Thyroid gland (tissue), 4 donors: Measurements from ENCODE around the gene C9orf40. TPM values are rescaled to one million over a fixed set of nuclear protein-coding genes. Genes with fewer than 3 reads are reported as not detected.

Experiments
- DNase-seq, 2 donors: peaks; one replicate each; pipeline ENCODE4 v3.0.0-alpha.2; 2019
- H3K27ac ChIP-seq, 3 donors: fragments of 200-600 bp; sonication (generic); 1 replicate in 2 of 3; 2 replicates in 1 of 3; pipeline ENCODE4 v1.5.1; 2016 to 2019; ENCODE audit warnings: mild to moderate bottlenecking in 1 of 3, moderate library complexity in 1 of 3
- H3K27me3 ChIP-seq: fragments of 200-600 bp; sonication (generic); one replicate; pipeline ENCODE4 v1.5.1; 2019
- H3K36me3 ChIP-seq, 2 donors: fragments of 200-600 bp; sonication (generic); one replicate each; pipeline ENCODE4 v1.5.1; 2016 to 2019
- H3K4me1 ChIP-seq, 2 donors: fragments of 200-600 bp; sonication (generic); one replicate each; pipeline ENCODE4 v1.5.1; 2017 to 2019
- H3K4me3 ChIP-seq, 3 donors: fragments of 200-600 bp; sonication (generic); replicated peaks in 1 of 3; 1 replicate in 2 of 3; 2 replicates in 1 of 3; pipeline ENCODE4 v1.5.1; 2016; ENCODE audit warnings: mild to moderate bottlenecking in 1 of 3
- H3K9me3 ChIP-seq: fragments of 200-600 bp; sonication (generic); one replicate; pipeline ENCODE4 v1.5.1; 2017
- CTCF ChIP-seq, 6 experiments: fragments of 200-600 bp in 3 of 6; fragments of 450-650 bp in 3 of 6; sonication (generic) in 3 of 6; IDR thresholded peaks; one replicate each; pipeline ENCODE4 v1.5.1; 2016 to 2019; ENCODE audit warnings: antibody characterized with exemption in 6 of 6, mild to moderate bottlenecking in 2 of 6, inconsistent platforms in 1 of 6, moderate library complexity in 1 of 6
- POLR2A ChIP-seq, 2 donors: fragments of 450-650 bp; IDR thresholded peaks; one replicate each; pipeline ENCODE4 v1.6.1; 2017; ENCODE audit warnings: antibody characterized with exemption in 2 of 2, mild to moderate bottlenecking in 2 of 2, moderate library complexity in 1 of 2
- WGBS, 2 donors: methylation state at CpG; one replicate each; pipeline ENCODE4 v1.1.5; 2017; 5-methylcytosine and 5-hydroxymethylcytosine counted together
- intact Hi-C: fragments of 100-400 bp; cut with DNase I; formaldehyde crosslinking; loops from one replicate; pipeline ENCODE4 v1.15.1; 2023
- total RNA-seq, 4 donors: library from RNA; depleted of rRNA; stranded (reverse); fragments of >200 nt; gene quantifications; one replicate each; pipeline ENCODE4 v1.2.3, GENCODE V29; 2016

Gene C9orf40
- total RNA-seq, 4 donors from 2014 or later: 2.5 to 4.0 (median 3.3) TPM

GRCh38 chr9:74973714-74974113, 21.0 kb upstream of the C9orf40 start:
- Histone ChIP-seq H3K27me3 (no peaks in the 10 kb centered on the region), H3K4me1 (no peaks in the 10 kb centered on the region), H3K9me3 (no peaks in the 10 kb centered on the region), H3K27ac (no peak overlapping the region), H3K36me3 (no peaks in the 10 kb centered on the region), H3K4me3 (no peak overlapping the region)
- TF ChIP-seq POLR2A (IDR thresholded peaks at IDR 0.05) (no peak), CTCF (IDR thresholded peaks at IDR 0.05) (no peak)
- intact Hi-C loops: no loop called here
- DNase-seq: no peak

GRCh38 chr9:74963056-74963455, 10.3 kb upstream of the C9orf40 start:
- H3K27me3 ChIP-seq: no peaks in the 10 kb centered on the region
- no peaks in the 10 kb centered on the region for H3K4me1 ChIP-seq
- H3K36me3 ChIP-seq: no peaks in the 10 kb centered on the region
- no peaks in the 10 kb centered on the region for H3K9me3 ChIP-seq
- DNase-seq: no peak
- WGBS, 2 donors: 89 to 94% methylated on average over 2 of the region's 2 CpGs
- no peak overlapping the region for H3K4me3 ChIP-seq
- H3K27ac ChIP-seq: no peak overlapping the region
- intact Hi-C loops: no loop called here
- no peak for TF ChIP-seq CTCF (IDR thresholded peaks at IDR 0.05)
- no peak for TF ChIP-seq POLR2A (IDR thresholded peaks at IDR 0.05)

- intact Hi-C loops: no loop called here
- 95 to 98% methylated on average over 1 of the region's 1 CpG for WGBS, 2 donors
These were observed 8.8 kb upstream of the C9orf40 start for GRCh38 chr9:74961496-74961895.

GRCh38 chr9:74960561-74960960, 7.8 kb upstream of the C9orf40 start:
- no peak overlapping the region for H3K27ac ChIP-seq
- H3K4me3 ChIP-seq: no peak overlapping the region
- TF ChIP-seq POLR2A (IDR thresholded peaks at IDR 0.05) (no peak), CTCF (IDR thresholded peaks at IDR 0.05) (no peak)
- no peaks in the 10 kb centered on the region for H3K36me3 ChIP-seq
- DNase-seq: no peak
- no peaks in the 10 kb centered on the region for H3K27me3 ChIP-seq
- no peaks in the 10 kb centered on the region for H3K4me1 ChIP-seq
- 93 to 96% methylated on average over 2 of the region's 2 CpGs for WGBS, 2 donors
- no peaks in the 10 kb centered on the region for H3K9me3 ChIP-seq
- intact Hi-C loops: no loop called here

More at GRCh38 chr9:74961496-74961895, 8.8 kb upstream of the C9orf40 start:
- TF ChIP-seq POLR2A (IDR thresholded peaks at IDR 0.05) (no peak), CTCF (IDR thresholded peaks at IDR 0.05) (no peak)
- H3K4me1 ChIP-seq: no peaks in the 10 kb centered on the region
- H3K4me3 ChIP-seq: no peak overlapping the region
- no peaks in the 10 kb centered on the region for H3K9me3 ChIP-seq
- no peak for DNase-seq
- no peaks in the 10 kb centered on the region for H3K27me3 ChIP-seq
- no peaks in the 10 kb centered on the region for H3K36me3 ChIP-seq
- H3K27ac ChIP-seq: no peak overlapping the region

- Histone ChIP-seq H3K4me3 (no peak overlapping the region), H3K27me3 (no peaks in the 10 kb centered on the region), H3K9me3 (no peaks in the 10 kb centered on the region), H3K4me1 (no peaks in the 10 kb centered on the region), H3K36me3 (no peaks in the 10 kb centered on the region), H3K27ac (no peak overlapping the region)
- intact Hi-C loops: no loop called here
- no peak for DNase-seq
- TF ChIP-seq CTCF (IDR thresholded peaks at IDR 0.05) (no peak), POLR2A (IDR thresholded peaks at IDR 0.05) (no peak)
These were observed 5.9 kb upstream of the C9orf40 start for GRCh38 chr9:74958587-74958986.
